ENCODE measurements around the gene TM7SF2. TPM values are rescaled to one million over a fixed set of nuclear protein-coding genes. Genes with fewer than 3 reads are reported as not detected.
A peak's percentile ranks its signal among the peaks of the same experiment; 100 is the strongest.

The TM7SF2 gene
- total and polyA plus RNA-seq, 2 of the 8 experiments (the other 6 are each of a cell fraction or from before 2014, with no cell fraction given) = 40.1 to 96.0 TPM

- TF ChIP-seq HDAC2 (IDR thresholded peaks at IDR 0.05; ENCODE audit: borderline replicate concordance in 1 of 2, low read depth in 2 of 2, low read length in 2 of 2) (peak in 1 of 2 experiments; percentile 54; a peak in 2 of 4 replicates), RNF2 (IDR thresholded peaks at IDR 0.05; ENCODE audit: borderline replicate concordance, low read depth, low read length, missing control alignments, poor library complexity, severe bottlenecking) (no peak), RBBP5 (IDR thresholded peaks at IDR 0.05; ENCODE audit: borderline replicate concordance, low read depth, low read length) (0 out of 2 replicates have a peak, but pooled peaks have one; percentile 40), RAD21 (IDR thresholded peaks at IDR 0.05 in 1 of 2, conservative IDR thresholded peaks at IDR 0.05 in 1 of 2; ENCODE audit: low read depth in 2 of 2, low read length in 2 of 2) (peak; percentile 76 to 80), POLR2AphosphoS5 (IDR thresholded peaks at IDR 0.05; ENCODE audit: low read depth, low read length) (peak; percentile 92), ATF2 (IDR thresholded peaks at IDR 0.05; ENCODE audit: low read length) (peak; percentile 89), TAF7 (optimal IDR thresholded peaks at IDR 0.05; ENCODE audit: borderline replicate concordance, low read depth, low read length) (peak; percentile 86), TBP (IDR thresholded peaks at IDR 0.05; ENCODE audit: low read depth, low read length) (peak; percentile 32; the same call in 1 of the 2 replicates), TCF12 (IDR thresholded peaks at IDR 0.05; ENCODE audit: low read depth, low read length) (0 out of 2 replicates have a peak, but pooled peaks have one; percentile 16), SRF (IDR thresholded peaks at IDR 0.05; ENCODE audit: low read depth, low read length) (0 out of 2 replicates have a peak, but pooled peaks have one; percentile 46), ASH2L (IDR thresholded peaks at IDR 0.05; ENCODE audit: low read length) (peak; percentile 19), CBX5 (IDR thresholded peaks at IDR 0.05; ENCODE audit: low read depth, low read length) (no peak), SIN3A (conservative IDR thresholded peaks at IDR 0.05 in 1 of 2, IDR thresholded peaks at IDR 0.05 in 1 of 2; ENCODE audit: low read depth in 1 of 2, low read length in 2 of 2) (peak; percentile 83 to 96), TEAD4 (IDR thresholded peaks at IDR 0.05; ENCODE audit: low read depth, low read length) (no peak), EP300 (IDR thresholded peaks at IDR 0.05; ENCODE audit: borderline replicate concordance in 1 of 2, low read depth in 2 of 2, low read length in 2 of 2) (peak in 1 of 2 experiments; percentile 75; a peak in 1 of 3 replicates), E2F6 (IDR thresholded peaks at IDR 0.05) (no peak; the same call in 1 of the 2 replicates), KDM1A (IDR thresholded peaks at IDR 0.05; ENCODE audit: borderline replicate concordance, low read length) (no peak), SAP30 (IDR thresholded peaks at IDR 0.05; ENCODE audit: insufficient read depth, insufficient replicate concordance, low read length) (peak; percentile 30)
Measured at GRCh38 chr11:65117206-65118096, 5.8 kb downstream of the TM7SF2 start, which contains the start of gene ZNHIT2 (continued).
